HG03432 (cell line): ENCODE measurements around the gene PLA2G4D.

Source experiments
- ATAC-seq: cut with Tn5 transposase; IDR thresholded peaks from one replicate; pipeline ENCODE4 v1.9.1; 2021; ENCODE audit warnings: mild to moderate bottlenecking, moderate library complexity; ENCODE audit not compliant: unreplicated experiment

PLA2G4D gene

DNA sequence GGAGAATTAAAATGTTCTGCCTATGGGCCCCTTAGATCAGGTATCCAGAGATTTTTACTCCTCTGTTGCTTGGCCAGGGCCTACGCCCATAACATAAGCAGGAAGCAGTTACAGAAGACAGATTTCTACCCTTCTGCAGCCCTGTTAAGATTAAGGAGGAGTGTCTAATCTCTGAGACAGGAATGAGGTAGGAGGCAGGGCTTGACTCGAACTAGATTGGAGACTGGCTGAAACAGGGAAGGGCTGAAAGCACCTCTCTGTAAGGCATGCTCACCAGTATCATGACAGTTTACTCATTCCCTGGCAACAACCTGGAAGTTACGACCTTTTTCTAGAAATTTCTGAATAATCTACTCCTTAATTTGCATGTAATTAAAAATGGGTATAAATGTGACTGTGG lies 16.7 kb downstream of the PLA2G4D start:
- ATAC-seq, result no peak

DNA sequence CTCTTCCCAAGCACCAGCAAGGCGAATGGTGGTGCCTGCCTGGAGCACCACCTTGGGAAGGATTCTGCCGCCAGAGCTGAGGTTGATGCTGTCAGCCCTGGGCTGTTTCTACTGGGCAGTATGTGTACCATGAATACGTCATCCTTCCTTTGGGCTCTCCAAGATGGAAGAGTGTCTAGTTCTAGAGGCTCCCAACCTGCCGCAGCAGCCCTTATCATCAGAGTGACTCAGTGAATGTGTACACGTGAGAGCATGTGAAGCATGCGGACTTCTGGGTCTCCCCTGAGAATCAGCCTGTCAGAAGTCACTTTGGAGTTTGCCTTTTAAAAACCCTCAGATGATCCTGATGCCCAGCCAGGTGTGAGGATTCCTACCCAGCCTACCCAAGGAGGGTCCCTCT lies 20.9 kb downstream of the PLA2G4D start:
- no peak for ATAC-seq

DNA sequence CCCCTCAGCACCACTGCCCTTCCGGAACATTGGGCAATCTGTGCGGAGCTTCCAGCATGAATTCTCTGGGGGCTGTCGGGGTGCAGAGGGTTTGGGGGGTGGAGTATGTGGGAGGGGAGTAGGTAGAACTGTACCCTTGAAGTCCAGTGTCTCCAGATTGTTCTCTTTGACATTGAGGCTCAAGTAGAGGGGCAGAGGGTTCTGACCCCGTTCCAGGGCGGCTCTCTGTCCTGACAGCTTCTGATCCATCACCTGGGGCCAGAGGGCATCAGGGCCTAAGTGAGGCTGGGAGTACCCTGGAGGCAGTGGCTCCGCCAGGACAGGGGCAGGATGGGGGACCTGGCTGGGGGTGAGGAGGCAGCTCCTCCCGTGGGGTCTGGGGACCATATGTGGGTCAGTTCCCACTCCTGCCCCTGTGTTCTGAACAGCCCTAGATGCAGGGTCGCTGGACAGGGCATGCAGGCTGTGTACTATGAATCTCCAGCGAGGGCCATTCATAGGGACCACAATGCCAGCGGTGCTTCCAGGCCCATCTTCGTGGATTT lies 22.1 kb downstream of the PLA2G4D start:
- ATAC-seq, result no peak

DNA sequence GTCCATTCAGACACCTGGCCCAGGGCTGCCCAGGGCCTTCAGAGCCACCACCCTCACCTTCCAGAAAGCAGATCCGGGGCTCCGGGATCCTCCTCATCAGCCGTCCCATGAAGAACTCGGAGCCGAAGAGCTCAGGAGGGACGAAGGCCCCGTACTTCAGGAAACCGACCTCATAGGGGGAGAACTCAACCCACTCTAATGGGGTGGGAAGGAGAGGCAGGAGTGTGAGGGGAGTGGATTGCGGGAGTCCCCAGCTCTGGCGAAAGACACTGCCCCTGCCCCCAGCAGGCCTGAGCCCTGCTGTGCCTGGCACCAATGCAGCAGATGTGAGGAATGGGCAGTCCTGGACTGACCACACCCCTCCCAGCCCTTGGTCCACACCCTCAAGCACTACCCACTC lies 22.6 kb downstream of the PLA2G4D start:
- no peak for ATAC-seq

DNA sequence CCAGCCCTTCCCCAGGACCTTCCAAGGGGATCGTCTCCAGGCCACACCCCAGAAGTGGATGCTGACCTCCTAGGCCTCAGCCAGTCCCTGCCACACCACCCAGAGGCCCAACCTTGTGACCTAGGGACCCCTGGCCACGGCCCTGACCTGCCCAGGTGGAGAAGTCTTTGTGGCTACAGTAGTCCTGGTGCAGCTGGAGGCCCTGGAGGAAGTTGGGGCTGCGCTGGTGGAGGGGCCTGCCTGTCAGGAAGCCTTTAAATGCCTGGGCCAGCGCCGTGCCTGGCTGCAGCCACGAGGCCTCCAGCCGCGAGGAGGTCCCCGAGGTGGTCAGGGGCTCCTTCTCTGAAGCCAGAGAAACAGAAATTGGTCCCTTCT lies 23.4 kb downstream of the PLA2G4D start:
- ATAC-seq, result no peak

DNA sequence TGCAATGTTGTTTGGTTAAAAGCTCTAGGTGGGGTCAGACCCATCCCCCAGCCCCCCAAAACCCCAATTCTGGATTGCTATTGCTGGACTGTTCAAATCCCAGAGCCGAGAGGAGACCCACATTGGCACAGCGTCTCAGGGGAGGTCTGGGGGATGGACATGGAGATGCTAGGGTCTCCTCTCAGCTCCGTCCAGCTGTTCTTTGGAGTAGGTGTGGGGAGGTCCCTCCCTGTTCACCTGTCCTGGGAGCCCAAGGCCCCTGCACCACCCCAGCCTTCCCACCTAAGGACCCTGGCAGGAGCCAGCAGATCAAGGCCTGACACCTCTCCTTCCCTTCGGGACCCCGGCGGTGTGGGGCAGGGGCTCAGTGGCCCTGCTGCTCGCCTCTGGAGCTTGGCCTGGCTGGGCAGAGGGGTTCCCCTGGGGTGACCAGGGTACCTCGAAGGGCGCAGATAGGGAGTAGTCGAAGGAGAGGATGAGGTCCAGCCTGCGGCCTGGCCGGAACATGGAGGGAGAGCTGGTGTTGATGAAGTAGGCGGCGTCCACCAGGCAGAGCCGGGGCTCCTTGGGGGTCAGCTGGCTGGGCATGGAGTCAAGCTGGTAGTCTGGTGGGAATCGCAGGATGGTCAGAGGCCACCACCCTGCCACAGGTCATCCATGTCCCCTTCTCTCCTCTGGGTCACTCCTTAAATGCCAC lies 23.9 kb downstream of the PLA2G4D start:
- no peak for ATAC-seq

DNA sequence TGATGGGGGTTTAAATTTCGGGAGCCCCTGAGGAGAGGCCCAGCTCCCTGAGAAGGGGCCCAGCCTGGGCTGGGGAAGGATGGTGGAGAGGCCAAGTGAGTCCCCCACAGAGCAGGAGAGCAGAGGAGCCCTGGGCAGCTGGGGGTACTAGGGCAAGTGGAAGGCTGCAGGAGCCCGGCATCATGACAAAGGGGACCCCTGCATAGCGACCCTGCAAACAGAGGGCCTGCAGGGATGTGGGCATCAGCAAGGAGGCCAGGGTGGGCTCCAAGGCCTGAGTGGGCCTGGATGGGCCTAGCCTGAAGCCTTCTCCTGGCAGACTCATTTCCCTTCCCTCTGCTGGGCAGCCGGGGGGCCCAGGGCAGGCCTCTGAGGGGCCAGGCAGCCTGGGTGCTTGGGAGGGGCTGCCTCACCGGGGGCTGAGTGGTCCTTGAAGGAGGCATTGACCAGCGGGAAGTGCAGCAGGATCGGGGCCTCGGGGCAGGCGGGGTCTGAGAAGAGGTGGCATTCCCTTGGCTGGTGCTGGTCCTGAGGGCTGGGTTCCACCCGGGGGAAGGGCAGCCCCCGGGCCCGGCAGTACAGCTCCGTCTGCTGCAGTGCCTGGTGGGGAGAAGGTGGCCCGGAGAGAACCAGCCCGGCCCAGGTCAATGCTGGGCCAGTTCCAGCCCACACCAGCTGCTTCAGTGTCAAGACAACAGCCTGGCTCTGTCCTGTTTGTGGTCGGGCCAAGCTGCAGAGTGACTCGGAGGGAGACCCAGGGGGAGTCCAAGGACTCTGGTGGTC lies 24.7 kb downstream of the PLA2G4D start:
- ATAC-seq, result no peak

DNA sequence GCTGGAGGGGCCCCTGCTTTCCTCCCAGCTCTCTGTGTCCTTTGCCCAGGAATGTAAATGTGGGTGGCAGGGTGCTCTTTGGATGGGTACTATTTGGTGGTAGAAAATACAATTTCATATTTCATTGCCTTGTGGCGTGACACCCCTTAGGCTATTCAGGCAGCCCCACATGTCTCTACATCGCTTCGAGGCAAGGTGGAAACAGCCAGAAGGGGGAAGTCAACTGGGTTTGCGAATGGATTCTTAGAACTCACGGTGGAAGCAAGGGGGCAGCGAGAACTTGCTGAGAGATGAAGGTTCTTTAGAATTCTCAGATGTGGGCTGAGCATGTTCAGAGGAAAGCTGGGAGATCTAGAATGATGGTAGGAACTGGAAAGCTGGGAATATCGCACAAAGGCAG lies 25.3 kb downstream of the PLA2G4D start:
- no peak for ATAC-seq

DNA sequence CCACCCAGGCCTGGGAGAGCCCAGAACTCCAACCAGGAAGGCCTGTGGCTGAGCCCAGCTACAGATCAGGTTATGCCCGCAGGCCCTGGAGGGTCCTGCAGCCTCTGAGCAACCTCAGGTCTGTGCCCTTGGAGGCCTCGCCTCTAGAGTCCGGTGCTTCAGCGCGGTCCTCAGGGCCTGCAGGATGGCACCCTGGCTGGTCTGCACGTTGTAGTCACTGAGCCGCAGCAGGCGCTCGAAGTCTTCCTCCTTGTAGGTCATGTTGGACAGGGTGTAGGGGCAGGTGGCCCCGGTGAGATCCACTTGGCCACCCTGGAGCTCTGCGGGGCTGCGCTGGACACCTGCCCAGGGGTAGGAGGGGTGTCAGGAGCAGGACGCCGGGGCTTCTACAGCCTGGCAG lies 25.8 kb downstream of the PLA2G4D start:
- no peak for ATAC-seq

DNA sequence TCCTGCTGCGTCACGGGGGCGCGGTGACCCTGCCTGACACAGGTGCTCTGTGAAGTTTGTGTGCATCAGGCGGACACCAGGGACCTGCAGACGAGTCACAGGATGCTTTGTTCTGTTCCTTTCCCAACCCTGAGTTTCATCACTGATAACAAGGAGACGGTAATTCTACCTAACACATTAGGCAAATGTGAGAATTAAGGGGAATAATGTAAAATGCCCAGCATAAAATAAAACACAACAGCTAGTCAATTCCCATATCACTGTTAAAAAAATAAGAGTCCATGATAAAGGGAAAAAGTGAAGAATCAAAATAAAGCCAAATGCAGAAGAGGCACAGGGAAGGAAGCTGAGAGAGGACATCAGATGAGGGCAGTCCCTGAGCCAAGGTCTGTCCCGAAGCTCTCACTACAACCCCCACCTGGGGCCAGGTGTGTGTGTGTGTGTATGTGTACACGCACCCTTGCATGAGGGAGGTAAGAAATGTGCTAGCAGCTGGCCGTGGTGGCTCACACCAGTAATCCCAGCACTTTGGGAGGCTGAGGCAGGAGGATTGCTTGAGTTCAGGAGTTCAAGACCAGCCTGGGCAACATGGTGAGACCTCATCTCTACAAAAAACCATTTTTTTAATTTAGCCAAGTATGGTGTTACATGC lies 27.5 kb downstream of the PLA2G4D start:
- no peak for ATAC-seq

DNA sequence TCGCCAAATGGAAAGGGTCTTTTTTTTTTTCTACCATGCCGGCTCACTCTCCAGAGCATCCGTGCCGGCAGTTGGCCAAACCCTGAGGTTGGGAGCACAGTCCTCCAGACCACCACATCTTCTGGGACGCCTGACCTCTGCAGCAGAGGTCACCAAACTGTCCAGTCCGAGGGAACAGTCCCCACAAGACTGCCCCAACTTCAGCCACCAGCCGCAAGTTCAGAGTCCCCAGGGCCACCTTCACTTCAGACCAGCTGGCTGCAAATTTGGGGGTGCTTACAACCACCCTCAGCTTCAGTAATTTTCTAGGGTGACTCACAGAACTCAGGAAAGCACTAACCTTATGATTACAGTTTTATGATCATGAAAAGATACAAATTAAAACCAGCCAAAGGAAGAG lies 28.9 kb downstream of the PLA2G4D start:
- no peak for ATAC-seq

DNA sequence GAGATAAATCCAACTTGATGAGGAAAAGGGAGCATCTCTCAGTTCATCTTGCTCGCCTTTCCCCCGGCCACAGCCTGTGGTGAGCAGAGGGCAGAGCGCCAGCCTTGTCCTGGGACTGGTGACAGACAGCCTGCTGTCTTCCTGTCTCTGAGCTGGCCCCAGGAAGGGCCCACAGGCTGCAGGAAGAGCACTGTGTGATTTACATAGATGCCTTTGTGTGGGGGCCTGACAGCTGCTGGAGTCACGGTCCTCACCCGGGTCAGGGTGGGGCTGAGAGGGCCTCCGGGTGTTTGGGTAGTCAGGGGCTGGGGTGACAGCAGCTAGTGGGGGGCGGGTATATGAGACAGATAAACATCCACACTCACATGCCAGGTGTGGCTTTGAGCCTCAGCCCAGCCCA lies 29.3 kb downstream of the PLA2G4D start:
- no peak for ATAC-seq

DNA sequence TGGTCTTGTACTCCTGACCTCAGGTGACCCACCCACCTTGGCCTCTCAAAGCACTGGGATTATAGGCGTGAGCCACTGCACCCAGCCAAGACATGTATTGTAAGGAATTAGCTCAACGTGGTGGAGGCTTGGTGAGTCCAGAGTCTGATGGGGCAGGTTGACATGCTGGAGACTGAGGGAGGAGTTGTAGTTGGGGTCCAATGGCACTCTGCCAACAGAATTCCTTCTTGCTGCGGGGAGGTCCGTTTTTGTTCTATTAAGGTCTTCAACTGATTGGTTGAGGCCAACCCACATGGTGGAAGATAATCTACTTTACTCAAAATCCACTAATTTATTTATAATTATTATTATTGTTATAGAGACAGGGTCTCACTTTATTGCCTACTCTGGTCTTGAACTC lies 30.1 kb downstream of the PLA2G4D start:
- ATAC-seq, result no peak

DNA sequence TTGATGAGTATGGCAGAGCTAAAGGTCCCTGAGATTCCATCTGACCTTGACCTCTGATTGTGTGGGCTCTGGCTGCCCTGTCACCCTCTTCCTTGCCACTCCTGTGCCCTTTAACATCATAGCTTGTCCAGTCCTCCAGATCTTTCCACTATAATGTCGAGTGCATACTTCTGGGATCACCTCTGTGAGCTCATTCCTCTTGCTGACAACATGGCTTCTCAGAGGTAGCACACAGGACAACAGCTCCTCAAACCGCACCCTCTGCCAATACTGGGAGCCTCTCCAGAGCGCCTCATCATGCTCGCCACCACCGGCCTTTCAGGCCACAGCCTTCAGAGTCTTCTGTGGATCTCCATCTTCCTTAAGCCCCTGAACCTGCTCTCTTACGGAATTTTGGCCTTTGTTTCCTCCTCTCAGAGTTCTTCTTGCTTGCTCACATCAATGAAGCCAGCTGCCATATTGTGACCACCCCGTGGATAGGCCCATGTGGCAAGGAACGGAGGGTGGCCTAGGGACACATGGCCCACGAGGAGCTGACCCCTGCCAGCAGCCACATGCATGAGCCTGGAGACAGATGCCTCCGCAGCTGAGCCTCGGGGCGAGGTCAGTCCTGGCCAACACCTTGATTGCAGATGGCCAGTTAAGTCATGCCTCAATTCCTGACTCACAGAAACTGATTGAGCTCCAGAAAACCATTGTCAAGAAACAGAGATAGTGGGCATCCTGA lies 31.1 kb downstream of the PLA2G4D start:
- ATAC-seq, result no peak

DNA sequence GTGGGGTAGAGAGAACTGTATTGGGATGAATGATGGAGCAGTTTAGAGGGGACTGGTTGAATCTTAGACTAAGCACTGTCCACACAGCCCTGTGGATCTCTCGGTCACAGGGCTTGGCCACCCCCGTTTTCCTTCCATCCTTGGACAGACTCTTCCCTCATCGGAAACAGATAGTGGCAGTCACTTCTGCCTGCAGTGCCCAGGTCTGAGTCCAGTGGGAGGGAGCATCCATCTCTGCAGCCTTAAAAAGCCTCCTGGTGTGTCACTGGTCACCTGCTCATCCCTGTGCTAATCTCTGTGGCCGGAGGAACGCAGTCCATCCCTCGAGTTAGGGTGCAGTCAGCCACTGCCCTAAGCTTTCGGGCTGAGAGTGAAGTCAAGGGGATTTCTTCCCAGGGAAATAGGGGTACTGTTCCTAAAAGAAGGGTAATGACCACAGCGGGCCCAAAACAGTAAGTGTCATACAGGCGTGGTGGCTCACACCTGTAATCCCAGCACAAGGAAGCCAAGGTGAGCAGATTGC lies 32.0 kb downstream of the PLA2G4D start:
- no peak for ATAC-seq

DNA sequence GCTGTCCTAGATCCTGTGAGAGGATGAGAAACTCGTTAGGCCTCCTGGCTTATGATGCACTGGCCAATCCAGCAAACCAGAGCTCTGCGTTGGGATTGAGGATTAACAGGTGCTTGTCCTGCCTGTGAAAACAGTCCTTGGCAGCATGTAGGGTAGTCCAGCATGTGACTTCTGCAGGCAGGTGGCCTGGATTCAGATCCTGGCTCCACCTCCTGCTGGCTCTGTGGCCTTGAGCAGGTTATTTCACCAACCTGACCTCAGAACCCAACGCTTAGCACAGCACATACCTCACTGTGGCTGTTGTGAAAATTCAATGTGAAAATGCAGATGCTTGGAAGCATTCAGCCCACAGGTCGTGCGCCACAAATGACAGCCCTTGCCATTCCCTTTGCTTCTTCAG lies 33.6 kb downstream of the PLA2G4D start:
- no peak for ATAC-seq

DNA sequence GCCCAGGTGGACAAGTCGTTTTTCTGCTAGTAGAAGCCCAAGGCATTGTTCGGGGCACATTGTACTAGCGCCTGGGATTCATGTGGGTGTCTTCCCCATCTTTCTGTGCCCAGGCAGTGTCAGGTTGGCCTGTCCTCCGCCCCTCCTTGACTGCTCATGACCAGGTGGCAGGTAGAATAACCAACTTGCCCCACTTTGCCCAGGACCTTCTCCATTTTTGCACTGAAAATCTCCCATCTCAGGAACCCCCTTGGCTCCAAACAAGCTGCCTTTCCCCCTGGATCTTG lies 33.9 kb downstream of the PLA2G4D start:
- no peak for ATAC-seq

DNA sequence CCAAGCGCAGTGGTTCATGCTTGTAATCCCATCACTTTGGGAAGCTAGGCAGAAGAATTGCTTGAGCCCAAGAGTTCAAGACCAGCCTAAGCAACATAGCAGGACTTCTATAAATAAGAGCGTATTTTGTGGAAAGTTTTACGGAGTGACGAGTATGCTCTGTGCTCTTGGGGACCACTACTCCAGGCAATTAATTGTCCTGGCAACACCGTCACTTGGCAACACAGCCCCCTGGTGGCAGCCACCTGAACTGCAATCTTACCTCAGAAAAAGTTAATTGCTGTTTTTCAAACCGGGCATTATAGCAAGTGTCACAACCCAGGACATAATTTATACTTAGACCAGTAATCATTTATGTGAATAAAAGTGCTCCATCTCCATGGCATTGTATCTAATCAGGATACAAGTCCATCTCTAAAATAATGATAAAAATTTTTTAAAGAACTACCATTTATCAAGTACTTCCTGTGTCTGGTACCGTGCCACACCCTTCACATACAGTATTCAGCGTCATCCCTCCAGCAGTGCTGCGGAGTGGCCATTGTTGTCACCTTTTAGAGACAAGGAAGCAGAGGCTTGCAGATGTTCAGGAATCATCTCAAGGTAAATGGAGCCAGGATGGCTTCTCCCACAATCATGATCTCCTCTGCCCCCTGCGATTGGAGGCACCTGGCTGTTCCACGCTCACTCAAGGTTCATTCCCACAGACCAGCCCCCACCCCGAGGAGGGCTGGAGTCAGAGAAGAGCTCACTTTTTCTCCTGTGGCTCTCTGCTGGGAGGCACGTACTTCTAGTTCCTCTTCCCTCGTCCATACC lies 34.5 kb downstream of the PLA2G4D start:
- ATAC-seq, result no peak

DNA sequence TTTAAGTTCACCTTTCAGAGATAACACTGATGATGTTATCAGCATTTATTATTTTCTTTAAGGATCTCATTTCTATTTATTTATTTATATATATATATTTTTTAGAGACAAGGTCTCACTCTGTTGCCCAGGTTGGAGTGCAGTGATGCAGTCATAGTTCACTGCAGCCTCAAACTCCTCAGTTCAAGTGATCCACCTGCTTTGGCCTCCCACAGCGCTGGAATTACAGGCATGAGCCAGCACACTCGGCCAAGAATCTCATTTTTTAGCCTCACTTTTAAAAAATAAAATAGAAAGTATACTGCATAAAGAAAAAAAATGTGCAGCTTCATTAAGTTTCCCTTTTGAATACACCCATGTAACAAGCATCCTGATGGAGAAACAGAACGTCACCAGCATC lies 35.6 kb downstream of the PLA2G4D start:
- ATAC-seq, result no peak
